ENCODE results near the gene SPATA33. TPM values are rescaled to one million over a fixed set of nuclear protein-coding genes. Genes with fewer than 3 reads are reported as not detected.
"Not testable (repeated sequence)": the region's sequence is repeated elsewhere in the genome, so short reads cannot be mapped to it uniquely, and the experiment has no call there.

SPATA33 gene
- total RNA-seq, 1 experiment from 2014 or later: 12.0 TPM

DNA sequence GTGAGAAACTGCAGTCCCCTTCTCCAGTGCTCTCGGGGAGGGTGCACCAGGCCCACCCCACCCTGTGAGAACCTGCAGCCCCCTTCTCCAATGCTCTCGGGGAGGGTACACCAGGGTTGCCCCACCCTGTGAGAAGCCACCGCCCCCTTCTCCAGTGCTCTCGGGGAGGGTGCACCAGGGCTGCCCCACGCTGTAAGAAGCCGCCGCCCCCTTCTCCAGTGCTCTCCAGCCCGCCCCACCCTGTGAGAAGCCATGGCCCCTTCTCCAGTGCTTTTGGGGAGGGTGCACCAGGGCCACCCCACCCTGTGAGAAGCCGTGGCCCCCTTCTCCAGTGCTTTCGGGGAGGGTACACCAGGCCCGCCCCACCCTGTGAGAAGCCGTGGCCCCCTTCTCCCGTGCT is 12.1 kb downstream of the SPATA33 start (continued):
- TF ChIP-seq, protein P1, sequence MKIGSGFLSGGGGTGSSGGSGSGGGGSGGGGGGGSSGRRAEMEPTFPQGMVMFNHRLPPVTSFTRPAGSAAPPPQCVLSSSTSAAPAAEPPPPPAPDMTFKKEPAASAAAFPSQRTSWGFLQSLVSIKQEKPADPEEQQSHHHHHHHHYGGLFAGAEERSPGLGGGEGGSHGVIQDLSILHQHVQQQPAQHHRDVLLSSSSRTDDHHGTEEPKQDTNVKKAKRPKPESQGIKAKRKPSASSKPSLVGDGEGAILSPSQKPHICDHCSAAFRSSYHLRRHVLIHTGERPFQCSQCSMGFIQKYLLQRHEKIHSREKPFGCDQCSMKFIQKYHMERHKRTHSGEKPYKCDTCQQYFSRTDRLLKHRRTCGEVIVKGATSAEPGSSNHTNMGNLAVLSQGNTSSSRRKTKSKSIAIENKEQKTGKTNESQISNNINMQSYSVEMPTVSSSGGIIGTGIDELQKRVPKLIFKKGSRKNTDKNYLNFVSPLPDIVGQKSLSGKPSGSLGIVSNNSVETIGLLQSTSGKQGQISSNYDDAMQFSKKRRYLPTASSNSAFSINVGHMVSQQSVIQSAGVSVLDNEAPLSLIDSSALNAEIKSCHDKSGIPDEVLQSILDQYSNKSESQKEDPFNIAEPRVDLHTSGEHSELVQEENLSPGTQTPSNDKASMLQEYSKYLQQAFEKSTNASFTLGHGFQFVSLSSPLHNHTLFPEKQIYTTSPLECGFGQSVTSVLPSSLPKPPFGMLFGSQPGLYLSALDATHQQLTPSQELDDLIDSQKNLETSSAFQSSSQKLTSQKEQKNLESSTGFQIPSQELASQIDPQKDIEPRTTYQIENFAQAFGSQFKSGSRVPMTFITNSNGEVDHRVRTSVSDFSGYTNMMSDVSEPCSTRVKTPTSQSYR (CRISPR knock-in tag; IDR thresholded peaks at IDR 0.05): no peak
- TF ChIP-seq TCF7 (CRISPR knock-in tag; IDR thresholded peaks at IDR 0.05; ENCODE audit: low read depth): no peak

DNA sequence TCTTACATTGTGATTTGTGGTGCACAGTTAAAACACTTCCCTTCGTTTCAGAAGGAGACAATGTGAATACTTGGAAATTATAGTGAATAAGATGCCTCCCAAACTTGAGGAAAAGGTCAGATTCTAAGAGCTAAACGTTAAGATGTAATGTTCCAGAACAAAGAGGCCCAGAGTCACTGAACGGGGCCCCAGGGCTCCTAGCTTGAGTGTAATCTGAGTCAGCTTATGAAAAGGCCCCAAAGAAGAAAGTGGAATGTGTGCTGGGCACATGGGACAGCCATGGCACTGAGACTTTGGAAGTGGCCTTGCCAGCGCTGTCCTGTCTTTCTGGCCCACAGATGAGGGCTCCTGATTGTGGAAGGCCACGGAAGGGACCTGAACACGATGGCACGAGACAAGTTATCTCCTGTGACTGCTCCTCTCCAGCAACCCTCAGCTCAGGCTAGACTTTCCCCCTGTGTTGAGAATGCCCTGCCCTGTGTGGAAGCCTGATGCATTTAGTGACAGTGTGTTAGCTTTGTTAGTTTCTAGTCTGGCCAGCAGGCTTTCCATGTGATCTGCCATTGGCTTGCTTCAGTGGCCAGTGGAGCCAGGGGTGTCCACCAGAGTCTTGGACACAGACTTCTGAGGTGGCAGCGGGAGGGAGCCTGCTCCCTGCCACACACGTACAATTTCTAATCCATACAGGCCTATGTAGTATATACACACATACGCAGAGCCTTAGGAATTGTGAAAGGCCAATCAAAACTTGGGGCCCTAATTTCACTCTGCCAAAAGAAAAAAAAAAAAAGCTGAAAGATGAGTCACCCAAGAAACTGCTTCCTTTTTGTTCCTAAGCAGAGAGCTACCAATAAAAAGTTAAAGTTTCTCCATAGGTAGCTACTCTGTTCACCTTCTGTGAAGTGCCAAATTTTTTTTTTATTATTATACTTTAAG is 13.1 kb downstream of the SPATA33 start:
- ATAC-seq (no peak), DNase-seq (ENCODE audit: low spot score) (no peak)
- ChIA-PET CTCF (interaction anchor here (0.6 to 0.8 kb wide), 3 partner anchors 12 to 68 kb away, joined by 3 to 4 read pairs (median 3); no protein-coding TSS in a partner anchor), POLR2A (no interaction called here)
- TF ChIP-seq NR3C1 (CRISPR knock-in tag; conservative IDR thresholded peaks at IDR 0.05; ENCODE audit: low read depth) (no peak), IRF2 (CRISPR knock-in tag; IDR thresholded peaks at IDR 0.05; ENCODE audit: borderline replicate concordance, low read depth) (no peak), ZNF317 (CRISPR knock-in tag; IDR thresholded peaks at IDR 0.05; ENCODE audit: borderline replicate concordance, low read depth) (no peak), RELA (CRISPR knock-in tag; IDR thresholded peaks at IDR 0.05; ENCODE audit: borderline replicate concordance) (no peak), PRRX2 (CRISPR knock-in tag; IDR thresholded peaks at IDR 0.05) (no peak), ZNF423 (CRISPR knock-in tag; IDR thresholded peaks at IDR 0.05) (no peak), HMGA2 (CRISPR knock-in tag; IDR thresholded peaks at IDR 0.05) (no peak)
- TF ChIP-seq, protein P2, sequence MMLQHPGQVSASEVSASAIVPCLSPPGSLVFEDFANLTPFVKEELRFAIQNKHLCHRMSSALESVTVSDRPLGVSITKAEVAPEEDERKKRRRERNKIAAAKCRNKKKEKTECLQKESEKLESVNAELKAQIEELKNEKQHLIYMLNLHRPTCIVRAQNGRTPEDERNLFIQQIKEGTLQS (CRISPR knock-in tag; conservative IDR thresholded peaks at IDR 0.05): no peak
- TF ChIP-seq, protein P3, sequence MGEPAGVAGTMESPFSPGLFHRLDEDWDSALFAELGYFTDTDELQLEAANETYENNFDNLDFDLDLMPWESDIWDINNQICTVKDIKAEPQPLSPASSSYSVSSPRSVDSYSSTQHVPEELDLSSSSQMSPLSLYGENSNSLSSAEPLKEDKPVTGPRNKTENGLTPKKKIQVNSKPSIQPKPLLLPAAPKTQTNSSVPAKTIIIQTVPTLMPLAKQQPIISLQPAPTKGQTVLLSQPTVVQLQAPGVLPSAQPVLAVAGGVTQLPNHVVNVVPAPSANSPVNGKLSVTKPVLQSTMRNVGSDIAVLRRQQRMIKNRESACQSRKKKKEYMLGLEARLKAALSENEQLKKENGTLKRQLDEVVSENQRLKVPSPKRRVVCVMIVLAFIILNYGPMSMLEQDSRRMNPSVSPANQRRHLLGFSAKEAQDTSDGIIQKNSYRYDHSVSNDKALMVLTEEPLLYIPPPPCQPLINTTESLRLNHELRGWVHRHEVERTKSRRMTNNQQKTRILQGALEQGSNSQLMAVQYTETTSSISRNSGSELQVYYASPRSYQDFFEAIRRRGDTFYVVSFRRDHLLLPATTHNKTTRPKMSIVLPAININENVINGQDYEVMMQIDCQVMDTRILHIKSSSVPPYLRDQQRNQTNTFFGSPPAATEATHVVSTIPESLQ (CRISPR knock-in tag; IDR thresholded peaks at IDR 0.05): no peak
- Mint-ChIP-seq H3K27me3 (ENCODE audit: low read depth) (peaks cover 10% of the 10 kb centered on the region), H3K27ac (peak overlapping the region; percentile 64; the same call in 1 of the 2 replicates), H3K4me3 (no peak overlapping the region), H3K4me1 (no peaks in the 10 kb centered on the region), H3K9me3 (peaks cover 27% of the 10 kb centered on the region), H3K36me3 (peaks cover 20% of the 10 kb centered on the region)

DNA sequence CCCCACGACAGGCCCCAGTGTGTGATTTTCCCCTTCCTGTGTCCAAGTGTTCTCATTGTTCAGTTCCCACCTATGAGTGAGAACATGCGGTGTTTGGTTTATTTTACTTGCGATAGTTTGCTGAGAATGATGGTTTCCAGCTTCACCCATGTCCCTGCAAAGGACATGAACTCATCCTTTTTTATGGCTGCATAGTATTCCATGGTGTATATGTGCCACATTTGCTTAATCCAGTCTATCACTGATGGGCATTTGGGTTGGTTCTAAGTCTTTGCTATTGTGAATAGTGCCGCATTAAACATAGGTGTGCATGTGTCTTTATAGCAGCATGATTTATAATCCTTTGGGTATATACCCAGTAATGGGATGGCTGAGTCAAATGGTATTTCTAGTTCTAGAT is 13.9 kb downstream of the SPATA33 start:
- CTCF ChIA-PET: interaction anchor here (0.6 to 0.7 kb wide), 2 partner anchors 13 to 69 kb away, joined by 3 read pairs; no protein-coding TSS in a partner anchor
- H3K4me3 Mint-ChIP-seq; POLR2A ChIA-PET; DNase-seq (ENCODE audit: low spot score); H3K4me1 Mint-ChIP-seq; ATAC-seq; H3K27me3 Mint-ChIP-seq (ENCODE audit: low read depth); H3K27ac Mint-ChIP-seq: not testable (repeated sequence)
- Mint-ChIP-seq H3K36me3 (peaks cover 13% of the 10 kb centered on the region), H3K9me3 (peaks cover 21% of the 10 kb centered on the region)

DNA sequence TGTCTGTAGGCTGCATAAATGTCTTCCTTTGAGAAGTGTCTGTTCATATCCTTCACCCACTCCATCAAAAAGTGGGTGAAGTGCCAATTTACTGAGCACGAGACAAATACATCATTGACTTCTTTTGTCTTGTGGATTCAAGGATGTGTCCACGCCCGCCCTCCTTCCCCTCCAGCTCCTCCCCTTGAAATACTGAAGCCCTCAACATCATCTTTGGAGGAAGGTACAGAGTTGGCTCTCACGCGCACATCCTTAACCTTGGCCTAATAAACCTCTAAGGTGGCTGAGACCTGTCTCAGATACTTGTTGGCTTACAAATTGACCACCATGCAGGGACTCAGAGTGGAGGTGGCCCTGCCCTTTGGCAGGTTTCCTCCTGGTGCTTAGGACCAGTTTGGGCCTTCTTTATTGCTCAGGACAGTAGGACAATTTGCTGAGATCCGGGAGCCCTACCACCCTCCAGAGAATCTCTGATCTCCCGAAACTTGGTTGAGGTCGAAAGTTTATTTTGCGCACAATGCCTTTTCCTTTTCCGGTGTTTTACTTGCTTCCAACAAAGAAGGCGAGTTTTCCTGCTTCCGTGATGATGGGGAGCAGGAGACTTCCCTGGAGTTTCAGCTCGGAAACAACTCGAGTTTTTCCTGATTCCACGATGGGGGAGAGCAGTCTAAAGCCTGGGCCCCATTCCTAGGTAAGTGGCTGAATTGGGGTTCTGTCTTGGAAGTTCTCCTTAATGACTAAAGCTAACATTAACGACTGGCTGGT is 14.7 kb downstream of the SPATA33 start:
- Mint-ChIP-seq H3K4me1 (no peaks in the 10 kb centered on the region), H3K9me3 (peaks cover 17% of the 10 kb centered on the region), H3K27ac (no peak overlapping the region), H3K27me3 (ENCODE audit: low read depth) (peaks cover 6% of the 10 kb centered on the region; the same call in 1 of the 2 replicates), H3K36me3 (peaks cover 15% of the 10 kb centered on the region), H3K4me3 (no peak overlapping the region)
- ATAC-seq: no peak
- no peak for DNase-seq (ENCODE audit: low spot score)
- ChIA-PET CTCF (no interaction called here), POLR2A (no interaction called here)
- TF ChIP-seq, protein P4, sequence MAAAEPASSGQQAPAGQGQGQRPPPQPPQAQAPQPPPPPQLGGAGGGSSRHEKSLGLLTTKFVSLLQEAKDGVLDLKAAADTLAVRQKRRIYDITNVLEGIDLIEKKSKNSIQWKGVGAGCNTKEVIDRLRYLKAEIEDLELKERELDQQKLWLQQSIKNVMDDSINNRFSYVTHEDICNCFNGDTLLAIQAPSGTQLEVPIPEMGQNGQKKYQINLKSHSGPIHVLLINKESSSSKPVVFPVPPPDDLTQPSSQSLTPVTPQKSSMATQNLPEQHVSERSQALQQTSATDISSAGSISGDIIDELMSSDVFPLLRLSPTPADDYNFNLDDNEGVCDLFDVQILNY (CRISPR knock-in tag; IDR thresholded peaks at IDR 0.05): no peak
- TF ChIP-seq ZNF263 (CRISPR knock-in tag; IDR thresholded peaks at IDR 0.05; ENCODE audit: low read depth): no peak
- TF ChIP-seq PRRX2 (CRISPR knock-in tag; IDR thresholded peaks at IDR 0.05): no peak
- TF ChIP-seq, protein P5, sequence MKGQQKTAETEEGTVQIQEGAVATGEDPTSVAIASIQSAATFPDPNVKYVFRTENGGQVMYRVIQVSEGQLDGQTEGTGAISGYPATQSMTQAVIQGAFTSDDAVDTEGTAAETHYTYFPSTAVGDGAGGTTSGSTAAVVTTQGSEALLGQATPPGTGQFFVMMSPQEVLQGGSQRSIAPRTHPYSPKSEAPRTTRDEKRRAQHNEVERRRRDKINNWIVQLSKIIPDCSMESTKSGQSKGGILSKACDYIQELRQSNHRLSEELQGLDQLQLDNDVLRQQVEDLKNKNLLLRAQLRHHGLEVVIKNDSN (CRISPR knock-in tag; IDR thresholded peaks at IDR 0.05): no peak
- TF ChIP-seq CREM (CRISPR knock-in tag; IDR thresholded peaks at IDR 0.05): no peak
- TF ChIP-seq, protein P6, sequence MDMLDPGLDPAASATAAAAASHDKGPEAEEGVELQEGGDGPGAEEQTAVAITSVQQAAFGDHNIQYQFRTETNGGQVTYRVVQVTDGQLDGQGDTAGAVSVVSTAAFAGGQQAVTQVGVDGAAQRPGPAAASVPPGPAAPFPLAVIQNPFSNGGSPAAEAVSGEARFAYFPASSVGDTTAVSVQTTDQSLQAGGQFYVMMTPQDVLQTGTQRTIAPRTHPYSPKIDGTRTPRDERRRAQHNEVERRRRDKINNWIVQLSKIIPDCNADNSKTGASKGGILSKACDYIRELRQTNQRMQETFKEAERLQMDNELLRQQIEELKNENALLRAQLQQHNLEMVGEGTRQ (CRISPR knock-in tag; IDR thresholded peaks at IDR 0.05): no peak
- TF ChIP-seq, protein P7, sequence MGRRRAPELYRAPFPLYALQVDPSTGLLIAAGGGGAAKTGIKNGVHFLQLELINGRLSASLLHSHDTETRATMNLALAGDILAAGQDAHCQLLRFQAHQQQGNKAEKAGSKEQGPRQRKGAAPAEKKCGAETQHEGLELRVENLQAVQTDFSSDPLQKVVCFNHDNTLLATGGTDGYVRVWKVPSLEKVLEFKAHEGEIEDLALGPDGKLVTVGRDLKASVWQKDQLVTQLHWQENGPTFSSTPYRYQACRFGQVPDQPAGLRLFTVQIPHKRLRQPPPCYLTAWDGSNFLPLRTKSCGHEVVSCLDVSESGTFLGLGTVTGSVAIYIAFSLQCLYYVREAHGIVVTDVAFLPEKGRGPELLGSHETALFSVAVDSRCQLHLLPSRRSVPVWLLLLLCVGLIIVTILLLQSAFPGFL (CRISPR knock-in tag; IDR thresholded peaks at IDR 0.05; ENCODE audit: borderline replicate concordance): no peak
- no peak for TF ChIP-seq ZNF671 (CRISPR knock-in tag; IDR thresholded peaks at IDR 0.05)

Measured in WTC11 (cell line).